CD14-positive monocyte (primary cell): ENCODE measurements around the gene RASSF4. TPM values are rescaled to one million over a fixed set of nuclear protein-coding genes. Genes with fewer than 3 reads are reported as not detected.
A peak's percentile ranks its signal among the peaks of the same experiment; 100 is the strongest.

ENCODE experiments used
- DNase-seq, 3 donors: peaks; one replicate each; pipeline ENCODE4 v3.0.0-alpha.2; 2011 to 2022
- H2AFZ ChIP-seq: 2 replicates; pipeline ENCODE4 v1.6.0; 2012; ENCODE audit warnings: mild to moderate bottlenecking, low read depth, low read length, inconsistent platforms; ENCODE audit not compliant: insufficient read depth, poor library complexity, severe bottlenecking
- H3K27ac ChIP-seq, 2 donors: 1 replicate in 1 of 2; 2 replicates in 1 of 2; pipeline ENCODE4 v1.5.1; 2012 to 2013; ENCODE audit warnings: low read length in 2 of 2, control low read depth in 1 of 2, inconsistent platforms in 1 of 2, low read depth in 1 of 2, mild to moderate bottlenecking in 1 of 2
- H3K27me3 ChIP-seq, 2 donors: one replicate each; pipeline versions ENCODE4 v1.6.0 to v1.6.1; 2011 to 2013; ENCODE audit warnings: low read length in 2 of 2; ENCODE audit not compliant: control insufficient read depth in 2 of 2, insufficient read depth in 2 of 2
- H3K36me3 ChIP-seq, 2 donors: replicated peaks in 1 of 2; 1 replicate in 1 of 2; 2 replicates in 1 of 2; pipeline versions ENCODE4 v1.5.1 to v1.6.1; 2012 to 2013; ENCODE audit warnings: low read length in 2 of 2, control low read depth in 1 of 2, inconsistent platforms in 1 of 2, mild to moderate bottlenecking in 1 of 2; ENCODE audit not compliant: insufficient read depth in 2 of 2, control insufficient read depth in 1 of 2
- H3K4me1 ChIP-seq, 2 donors: 1 replicate in 1 of 2; 2 replicates in 1 of 2; pipeline versions ENCODE4 v1.5.1 to v1.6.1; 2012 to 2013; ENCODE audit warnings: low read length in 2 of 2, control low read depth in 1 of 2, inconsistent platforms in 1 of 2, mild to moderate bottlenecking in 1 of 2, moderate library complexity in 1 of 2; ENCODE audit not compliant: insufficient read depth in 2 of 2, control insufficient read depth in 1 of 2
- H3K4me2 ChIP-seq: replicated peaks from 2 replicates; pipeline ENCODE3; 2012; ENCODE audit warnings: low read length, moderate library complexity, mild to moderate bottlenecking; ENCODE audit not compliant: poor library complexity, severe bottlenecking; ENCODE audit errors: extremely low read depth
- H3K4me3 ChIP-seq, 3 experiments: fragments of 200-600 bp in 1 of 3; sonication (generic) in 1 of 3; replicated peaks in 1 of 3; 1 replicate in 2 of 3; 2 replicates in 1 of 3; pipeline ENCODE4 v1.5.1; 2011 to 2013; ENCODE audit warnings: low read length in 3 of 3, mild to moderate bottlenecking in 3 of 3, control low read depth in 2 of 3, low read depth in 2 of 3, inconsistent platforms in 1 of 3, moderate library complexity in 1 of 3
- H3K79me2 ChIP-seq: 2 replicates; pipeline ENCODE4 v1.6.0; 2012; ENCODE audit warnings: mild to moderate bottlenecking, control low read depth, inconsistent platforms, low read length, moderate library complexity; ENCODE audit not compliant: insufficient read depth
- H3K9ac ChIP-seq: 2 replicates; pipeline ENCODE4 v1.6.0; 2017; ENCODE audit warnings: low read length, mild to moderate bottlenecking; ENCODE audit not compliant: insufficient read depth, poor library complexity, severe bottlenecking
- H3K9me3 ChIP-seq, 2 donors: replicated peaks in 1 of 2; 1 replicate in 1 of 2; 2 replicates in 1 of 2; pipeline versions ENCODE4 v1.5.1 to v1.6.1; 2012 to 2013; ENCODE audit warnings: low read length in 2 of 2, control low read depth in 1 of 2; ENCODE audit not compliant: control insufficient read depth in 1 of 2, insufficient read depth in 1 of 2
- H4K20me1 ChIP-seq: 2 replicates; pipeline ENCODE4 v1.6.0; 2012; ENCODE audit warnings: mild to moderate bottlenecking, low read length, control low read depth, moderate library complexity; ENCODE audit not compliant: insufficient read depth
- H3K27ac Mint-ChIP-seq, 7 donors: one replicate each; pipeline ENCODE4 v1.8.0; 2020; ENCODE audit warnings: mild to moderate bottlenecking in 7 of 7, mixed read lengths in 7 of 7, moderate library complexity in 6 of 7, inconsistent platforms in 2 of 7
- H3K27me3 Mint-ChIP-seq, 3 donors: one replicate each; pipeline ENCODE4 v1.8.0; 2021 to 2022; ENCODE audit warnings: low read depth in 3 of 3, mild to moderate bottlenecking in 3 of 3, mixed read lengths in 3 of 3, moderate library complexity in 3 of 3, inconsistent platforms in 1 of 3
- H3K36me3 Mint-ChIP-seq, 2 donors: one replicate each; pipeline ENCODE4 v1.8.0; 2020; ENCODE audit warnings: mixed read lengths in 2 of 2, inconsistent platforms in 1 of 2, mild to moderate bottlenecking in 1 of 2
- H3K4me1 Mint-ChIP-seq: one replicate; pipeline ENCODE4 v1.8.0; 2020; ENCODE audit warnings: mild to moderate bottlenecking, mixed read lengths
- H3K4me3 Mint-ChIP-seq, 2 donors: one replicate each; pipeline ENCODE4 v1.8.0; 2020; ENCODE audit warnings: mild to moderate bottlenecking in 2 of 2, mixed read lengths in 2 of 2, moderate library complexity in 1 of 2
- H3K9me3 Mint-ChIP-seq, 7 donors: one replicate each; pipeline ENCODE4 v1.8.0; 2020 to 2022; ENCODE audit warnings: mixed read lengths in 7 of 7, mild to moderate bottlenecking in 6 of 7, moderate library complexity in 6 of 7, inconsistent platforms in 2 of 7
- CTCF ChIP-seq: fragments of 200-600 bp; IDR thresholded peaks from one replicate; pipeline ENCODE4 v1.8.0; 2022; ENCODE audit warnings: antibody characterized with exemption, mild to moderate bottlenecking
- WGBS: methylation state at CpG from one replicate; pipeline ENCODE4 v1.1.5; 2013; ENCODE audit warnings: missing lambda C conversion rate; ENCODE audit not compliant: insufficient coverage; 5-methylcytosine and 5-hydroxymethylcytosine counted together
- intact Hi-C, 2 donors: fragments of 100-400 bp; cut with micrococcal nuclease; formaldehyde crosslinking; loops; one replicate each; pipeline versions ENCODE4 v1.15.0 to v1.15.1; 2023
- polyA plus RNA-seq, 3 donors: library from polyadenylated mRNA; depleted of rRNA in 1 of 3; unstranded in 2 of 3; stranded (reverse) in 1 of 3; fragments of 300-500 nt in 2 of 3; fragments of >200 nt in 1 of 3; fragmentation: Illumina TruSeq in 2 of 3; gene quantifications; 1 replicate in 2 of 3; 2 replicates in 1 of 3; pipeline ENCODE4 v1.2.3, GENCODE V29; 2012 to 2021

RASSF4 gene
- polyA plus RNA-seq, 3 donors = 117 to 290 (median 120) TPM

- Histone ChIP-seq H2AFZ (no peak overlapping the region), H3K4me1 (peaks cover 4 to 5% of the 10 kb centered on the region in 2 donors), H3K4me3 (no peak overlapping the region), H4K20me1 (peaks cover 100% of the 10 kb centered on the region), H3K27ac (no peak overlapping the region), H3K79me2 (peaks cover 45% of the 10 kb centered on the region), H3K36me3 (peaks cover 94 to 100% of the 10 kb centered on the region in 2 donors), H3K9ac (no peak overlapping the region), H3K9me3 (no peaks in the 10 kb centered on the region), H3K4me2 (no peak overlapping the region), H3K27me3 (no peaks in the 10 kb centered on the region)
- Mint-ChIP-seq H3K27me3 (no peaks in the 10 kb centered on the region), H3K9me3 (no peaks in the 10 kb centered on the region), H3K4me3 (no peak overlapping the region), H3K4me1 (peaks cover 7% of the 10 kb centered on the region), H3K36me3 (peaks cover 80 to 98% of the 10 kb centered on the region in 2 donors), H3K27ac (peak overlapping the region in 3 of 7 donors; percentile 42 to 58 (median 50))
- no peak for TF ChIP-seq CTCF
- DNase-seq = no peak
- WGBS = over 99% methylated on average over 13 of the region's 13 CpGs
- intact Hi-C loops = no loop called here
Measured at GRCh38 chr10:44983066-44983894, 23.7 kb downstream of the RASSF4 start.

- peaks cover 97 to 100% of the 10 kb centered on the region in 2 donors for H3K36me3 ChIP-seq
- peak overlapping the region in 3 of 7 donors; percentile 42 to 50 (median 43) for H3K27ac Mint-ChIP-seq
- no peaks in the 10 kb centered on the region for H3K4me1 ChIP-seq
- H3K9ac ChIP-seq = no peak overlapping the region
- peaks cover 86 to 100% of the 10 kb centered on the region in 2 donors for H3K36me3 Mint-ChIP-seq
- peaks cover 2% of the 10 kb centered on the region for H3K4me1 Mint-ChIP-seq
- no peak overlapping the region for H3K4me3 ChIP-seq
- H3K9me3 Mint-ChIP-seq = no peaks in the 10 kb centered on the region
- no peak for TF ChIP-seq CTCF
- no peaks in the 10 kb centered on the region for H3K9me3 ChIP-seq
- no peak overlapping the region for H2AFZ ChIP-seq
- no peak for DNase-seq
- peaks cover 39% of the 10 kb centered on the region for H3K79me2 ChIP-seq
- H4K20me1 ChIP-seq = peaks cover 100% of the 10 kb centered on the region
- no peaks in the 10 kb centered on the region for H3K27me3 ChIP-seq
- no peak overlapping the region for H3K4me2 ChIP-seq
- WGBS = 100% methylated on average over 9 of the region's 10 CpGs
- H3K4me3 Mint-ChIP-seq = no peak overlapping the region
- H3K27ac ChIP-seq = no peak overlapping the region
- intact Hi-C loops = no loop called here
- no peaks in the 10 kb centered on the region for H3K27me3 Mint-ChIP-seq
Measured at GRCh38 chr10:44983895-44984278, 24.3 kb downstream of the RASSF4 start.
